HepG2 (cell line): ENCODE measurements around the gene GMEB2. TPM values are rescaled to one million over a fixed set of nuclear protein-coding genes. Genes with fewer than 3 reads are reported as not detected.

Experiments used
- HNF1B ChIP-seq: sonication (generic); formaldehyde crosslinking; IDR thresholded peaks from 2 replicates; pipeline ENCODE4 v1.5.1; 2020; ENCODE audit warnings: mild to moderate bottlenecking, moderate library complexity, missing genetic modification reagents
- HNF4A ChIP-seq: sonication (generic); formaldehyde crosslinking; IDR thresholded peaks from 2 replicates; pipeline ENCODE4 v1.4.0; 2020; ENCODE audit warnings: missing genetic modification reagents
- KAT8 ChIP-seq: IDR thresholded peaks from 2 replicates; pipeline ENCODE4 v1.6.1; 2016; ENCODE audit warnings: missing genetic modification reagents, missing compliant biosample characterization
- KLF15 ChIP-seq: sonication (generic); formaldehyde crosslinking; IDR thresholded peaks from 2 replicates; pipeline ENCODE4 v1.8.1; 2023; ENCODE audit warnings: borderline replicate concordance, mild to moderate bottlenecking, inconsistent platforms, missing genetic modification reagents, mixed read lengths
- MXD1 ChIP-seq: sonication (generic); formaldehyde crosslinking; IDR thresholded peaks from 2 replicates; pipeline ENCODE4 v1.4.0; 2020; ENCODE audit warnings: mild to moderate bottlenecking, missing genetic modification reagents
- MYPOP ChIP-seq: sonication (generic); formaldehyde crosslinking; IDR thresholded peaks from 2 replicates; pipeline ENCODE4 v1.8.1; 2023; ENCODE audit warnings: mild to moderate bottlenecking, moderate library complexity, missing genetic modification reagents
- NFRKB ChIP-seq: fragments of 450-650 bp; IDR thresholded peaks from 2 replicates; pipeline ENCODE4 v1.6.1; 2017
- SCMH1 ChIP-seq: sonication (generic); formaldehyde crosslinking; IDR thresholded peaks from 2 replicates; pipeline ENCODE4 v1.9.0; 2021; ENCODE audit warnings: missing genetic modification reagents, mild to moderate bottlenecking, borderline replicate concordance
- ZBTB46 ChIP-seq: sonication (generic); formaldehyde crosslinking; IDR thresholded peaks from 2 replicates; pipeline ENCODE4 v1.4.0; 2020; ENCODE audit warnings: mild to moderate bottlenecking, missing genetic modification reagents, borderline replicate concordance
- ZFP41 ChIP-seq: sonication (generic); formaldehyde crosslinking; IDR thresholded peaks from 2 replicates; pipeline ENCODE4 v1.4.0; 2020; ENCODE audit warnings: mild to moderate bottlenecking, missing genetic modification reagents, borderline replicate concordance
- ZNF839 ChIP-seq: sonication (generic); formaldehyde crosslinking; IDR thresholded peaks from 2 replicates; pipeline ENCODE4 v1.4.0; 2020; ENCODE audit warnings: missing genetic modification reagents, mild to moderate bottlenecking, borderline replicate concordance
- ZSCAN9 ChIP-seq: IDR thresholded peaks from 2 replicates; pipeline ENCODE4 v1.6.1; 2016; ENCODE audit warnings: borderline replicate concordance
- polyA plus RNA-seq, 8 experiments: library from polyadenylated mRNA; depleted of rRNA in 3 of 8; stranded (reverse) in 7 of 8; unstranded in 1 of 8; fragments of >200 nt; fragmentation: Illumina TruSeq in 4 of 8; extraction: Trizol in 4 of 8; gene quantifications; 2 replicates each; pipeline versions ENCODE4 v1.2.1 to v1.2.3, GENCODE V29; 2011 to 2016; ENCODE audit warnings: low read depth in 4 of 8, missing spikeins in 1 of 8, mixed read lengths in 1 of 8; ENCODE audit not compliant: insufficient read depth in 1 of 8
- total RNA-seq, 5 experiments: library from RNA; depleted of rRNA; stranded (reverse); fragments of >200 nt; fragmentation: Illumina TruSeq; extraction: Trizol; gene quantifications; 2 replicates each; pipeline ENCODE4 v1.2.3, GENCODE V29; 2016; ENCODE audit warnings: low read depth in 1 of 5
- TF ChIP-seq, protein P1 (sequence below): sonication (generic); formaldehyde crosslinking; IDR thresholded peaks from 2 replicates; pipeline ENCODE4 v1.5.0; 2020; ENCODE audit warnings: mild to moderate bottlenecking, missing genetic modification reagents
- TF ChIP-seq, protein P2 (sequence below): sonication (generic); formaldehyde crosslinking; IDR thresholded peaks from 2 replicates; pipeline ENCODE4 v1.5.0; 2020; ENCODE audit warnings: mild to moderate bottlenecking, missing genetic modification reagents

Gene GMEB2
- total and polyA plus RNA-seq, 2 of the 13 experiments (the other 11 are each of a cell fraction or from before 2014, with no cell fraction given) = 10.6 to 12.4 TPM

GRCh38 chr20:63538204-63539091, 88.5 kb downstream of the GMEB2 start (continued):
- TF ChIP-seq ZNF839 (CRISPR knock-in tag) (no peak), MYPOP (0 out of 2 replicates have a peak, but pooled peaks have one; percentile 13), HNF4A (CRISPR knock-in tag) (peak; percentile 5; the same call in 1 of the 2 replicates), ZSCAN9 (CRISPR knock-in tag) (no peak), HNF1B (CRISPR knock-in tag) (peak; percentile 5), NFRKB (no peak), ZFP41 (CRISPR knock-in tag) (0 out of 2 replicates have a peak, but pooled peaks have one; percentile 3), KLF15 (CRISPR knock-in tag) (no peak), MXD1 (CRISPR knock-in tag) (no peak), ZBTB46 (peak; percentile 5; the same call in 1 of the 2 replicates), KAT8 (CRISPR knock-in tag) (no peak), SCMH1 (CRISPR knock-in tag) (no peak)
- TF ChIP-seq, protein P1, sequence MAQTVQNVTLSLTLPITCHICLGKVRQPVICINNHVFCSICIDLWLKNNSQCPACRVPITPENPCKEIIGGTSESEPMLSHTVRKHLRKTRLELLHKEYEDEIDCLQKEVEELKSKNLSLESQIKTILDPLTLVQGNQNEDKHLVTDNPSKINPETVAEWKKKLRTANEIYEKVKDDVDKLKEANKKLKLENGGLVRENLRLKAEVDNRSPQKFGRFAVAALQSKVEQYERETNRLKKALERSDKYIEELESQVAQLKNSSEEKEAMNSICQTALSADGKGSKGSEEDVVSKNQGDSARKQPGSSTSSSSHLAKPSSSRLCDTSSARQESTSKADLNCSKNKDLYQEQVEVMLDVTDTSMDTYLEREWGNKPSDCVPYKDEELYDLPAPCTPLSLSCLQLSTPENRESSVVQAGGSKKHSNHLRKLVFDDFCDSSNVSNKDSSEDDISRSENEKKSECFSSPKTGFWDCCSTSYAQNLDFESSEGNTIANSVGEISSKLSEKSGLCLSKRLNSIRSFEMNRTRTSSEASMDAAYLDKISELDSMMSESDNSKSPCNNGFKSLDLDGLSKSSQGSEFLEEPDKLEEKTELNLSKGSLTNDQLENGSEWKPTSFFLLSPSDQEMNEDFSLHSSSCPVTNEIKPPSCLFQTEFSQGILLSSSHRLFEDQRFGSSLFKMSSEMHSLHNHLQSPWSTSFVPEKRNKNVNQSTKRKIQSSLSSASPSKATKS (CRISPR knock-in tag) = no peak
- TF ChIP-seq, protein P2, sequence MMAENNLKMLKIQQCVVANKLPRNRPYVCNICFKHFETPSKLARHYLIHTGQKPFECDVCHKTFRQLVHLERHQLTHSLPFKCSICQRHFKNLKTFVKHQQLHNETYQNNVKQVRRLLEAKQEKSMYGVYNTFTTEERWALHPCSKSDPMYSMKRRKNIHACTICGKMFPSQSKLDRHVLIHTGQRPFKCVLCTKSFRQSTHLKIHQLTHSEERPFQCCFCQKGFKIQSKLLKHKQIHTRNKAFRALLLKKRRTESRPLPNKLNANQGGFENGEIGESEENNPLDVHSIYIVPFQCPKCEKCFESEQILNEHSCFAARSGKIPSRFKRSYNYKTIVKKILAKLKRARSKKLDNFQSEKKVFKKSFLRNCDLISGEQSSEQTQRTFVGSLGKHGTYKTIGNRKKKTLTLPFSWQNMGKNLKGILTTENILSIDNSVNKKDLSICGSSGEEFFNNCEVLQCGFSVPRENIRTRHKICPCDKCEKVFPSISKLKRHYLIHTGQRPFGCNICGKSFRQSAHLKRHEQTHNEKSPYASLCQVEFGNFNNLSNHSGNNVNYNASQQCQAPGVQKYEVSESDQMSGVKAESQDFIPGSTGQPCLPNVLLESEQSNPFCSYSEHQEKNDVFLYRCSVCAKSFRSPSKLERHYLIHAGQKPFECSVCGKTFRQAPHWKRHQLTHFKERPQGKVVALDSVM (CRISPR knock-in tag) = no peak
